Forelimb muscle (tissue), 1 donor: ENCODE results near the gene ALDH7A1. TPM values are rescaled to one million over a fixed set of nuclear protein-coding genes. Genes with fewer than 3 reads are reported as not detected.
"Not testable (repeated sequence)": the region's sequence is repeated elsewhere in the genome, so short reads cannot be mapped to it uniquely, and the experiment has no call there.

Experiments
- DNase-seq: peaks from one replicate; pipeline ENCODE4 v3.0.0-alpha.2; 2013; ENCODE audit warnings: low read depth
- polyA plus RNA-seq: library from polyadenylated mRNA; unstranded; fragments of 120-200 nt; gene quantifications from one replicate; pipeline ENCODE4 v1.2.1, GENCODE V29; 2013; ENCODE audit not compliant: insufficient read length

Gene ALDH7A1
- polyA plus RNA-seq, 1 donor = 48.5 TPM

- no peak for DNase-seq
These were observed 59.0 kb downstream of the ALDH7A1 start for GRCh38 chr5:126535856-126536545.

GRCh38 chr5:126534553-126534952 lies 60.5 kb downstream of the ALDH7A1 start:
- DNase-seq = no peak

DNA sequence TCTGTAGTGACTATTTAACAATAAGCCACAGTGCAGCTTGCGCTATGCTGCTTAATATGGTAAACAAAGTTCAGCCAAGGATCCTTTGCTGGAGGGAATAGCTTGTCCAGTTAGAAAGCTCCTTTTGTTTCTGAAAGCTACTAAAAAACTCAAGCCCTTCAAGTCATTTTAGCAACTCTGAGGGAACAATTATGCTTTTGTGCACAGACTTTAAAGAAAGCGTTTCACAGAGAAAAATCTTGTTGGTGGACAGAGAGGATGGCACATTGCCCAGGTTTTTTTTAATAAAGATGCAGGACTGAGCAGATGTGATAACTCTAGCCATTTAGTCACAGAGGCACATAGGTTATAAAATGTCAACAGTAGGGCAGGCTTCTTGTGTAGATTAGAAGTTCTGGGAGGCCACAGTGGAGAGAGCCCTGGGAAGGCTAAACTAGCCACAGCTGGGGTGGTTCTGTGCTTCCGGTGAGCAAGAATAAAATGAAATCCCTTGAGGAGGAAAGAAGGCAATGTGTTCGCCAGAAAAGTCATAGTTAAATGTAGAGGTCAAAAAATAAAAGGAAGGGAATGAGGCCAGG lies 63.4 kb downstream of the ALDH7A1 start:
- DNase-seq = peak; percentile 38

GRCh38 chr5:126527892-126528291 lies 67.1 kb downstream of the ALDH7A1 start:
- DNase-seq = no peak

- no peak for DNase-seq
These were observed 67.9 kb downstream of the ALDH7A1 start for GRCh38 chr5:126527158-126527557.

DNA sequence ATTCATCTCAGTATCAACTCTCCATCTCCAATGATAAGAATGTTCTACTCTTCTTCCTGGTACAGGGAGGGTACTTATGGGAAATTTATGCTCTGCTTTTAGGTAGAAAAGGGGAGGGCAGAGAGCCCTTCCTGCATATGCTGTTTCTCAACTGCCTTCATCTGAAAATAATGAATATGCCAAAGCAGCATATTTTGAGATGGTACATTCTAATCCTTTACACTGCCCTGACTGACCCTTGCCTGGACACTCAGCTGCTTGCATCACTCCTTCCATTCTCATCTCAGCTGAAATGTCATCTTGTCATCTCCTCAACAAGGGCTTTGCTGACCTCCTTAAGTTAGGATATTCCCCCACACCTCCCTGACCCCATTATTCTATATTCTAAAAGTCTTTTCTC lies 68.5 kb downstream of the ALDH7A1 start:
- DNase-seq = no peak

- no peak for DNase-seq
These were observed 69.3 kb downstream of the ALDH7A1 start for GRCh38 chr5:126525630-126526245.

- no peak for DNase-seq
These were observed 71.1 kb downstream of the ALDH7A1 start for GRCh38 chr5:126523818-126524510.

GRCh38 chr5:126521130-126521529 lies 73.9 kb downstream of the ALDH7A1 start:
- no peak for DNase-seq

GRCh38 chr5:126520593-126520953 lies 74.4 kb downstream of the ALDH7A1 start:
- no peak for DNase-seq

- DNase-seq = no peak
These were observed 75.1 kb downstream of the ALDH7A1 start for GRCh38 chr5:126519637-126520592.

DNA sequence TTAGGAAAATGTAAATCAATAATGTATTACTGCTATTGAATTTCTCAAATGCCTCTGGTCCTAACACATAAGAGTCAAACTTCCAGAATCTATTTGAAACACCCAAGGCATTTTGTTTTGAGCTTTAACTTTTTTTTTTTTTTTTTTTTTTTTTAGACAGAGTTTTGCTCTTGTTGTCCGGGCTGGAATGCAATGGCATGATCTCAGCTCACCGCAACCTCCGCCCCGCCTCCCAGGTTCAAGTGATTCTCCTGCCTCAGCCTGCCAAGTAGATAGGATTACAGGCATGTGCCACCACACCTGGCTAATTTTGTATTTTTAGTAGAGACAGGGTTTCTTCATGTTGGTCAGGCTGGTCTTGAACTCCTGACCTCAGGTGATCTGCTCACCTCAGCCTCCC lies 75.8 kb downstream of the ALDH7A1 start:
- DNase-seq = not testable (repeated sequence)

DNA sequence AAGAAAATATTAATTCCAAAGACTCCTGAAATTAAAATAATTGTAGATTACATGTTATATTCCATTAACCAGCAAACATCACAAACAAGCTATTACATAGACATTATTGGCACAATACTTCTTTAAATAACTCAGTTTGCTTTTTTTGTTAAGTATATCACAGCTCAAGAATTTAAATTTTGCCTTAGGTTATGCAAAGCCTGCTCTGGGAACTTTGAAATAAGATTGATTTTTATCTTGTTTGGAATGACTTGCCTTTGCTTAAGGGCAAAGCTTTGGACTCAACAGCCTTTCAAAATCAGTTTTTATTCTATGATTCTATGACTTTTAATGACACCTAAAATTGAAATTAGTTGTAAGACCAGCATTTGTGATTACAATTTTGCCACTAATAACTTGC lies 78.2 kb downstream of the ALDH7A1 start:
- no peak for DNase-seq

- no peak for DNase-seq
These were observed 78.9 kb downstream of the ALDH7A1 start for GRCh38 chr5:126516133-126516532.

- no peak for DNase-seq
These were observed 79.7 kb downstream of the ALDH7A1 start for GRCh38 chr5:126515337-126515736.

- no peak for DNase-seq
These were observed 80.4 kb downstream of the ALDH7A1 start for GRCh38 chr5:126514558-126515141.

GRCh38 chr5:126514131-126514557 lies 80.9 kb downstream of the ALDH7A1 start:
- no peak for DNase-seq

DNA sequence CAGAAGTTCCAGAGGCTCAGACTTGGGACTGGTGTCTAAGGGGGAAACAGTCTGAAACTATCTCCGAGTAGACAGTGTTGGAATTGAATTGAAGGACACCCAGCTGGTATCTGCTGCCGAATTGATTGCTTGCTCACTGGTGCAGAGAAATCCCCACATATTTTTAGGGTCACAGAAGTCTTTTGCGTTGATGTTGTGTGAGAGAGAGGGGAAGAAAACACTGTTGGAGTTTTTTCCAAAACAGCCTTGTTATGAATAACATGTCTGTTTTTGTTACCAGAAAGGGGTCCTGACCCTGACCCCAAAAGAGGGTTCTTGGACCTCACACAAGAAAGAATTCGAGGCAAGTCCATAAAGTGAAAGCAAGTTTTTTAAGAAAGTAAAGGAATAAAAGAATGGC lies 81.3 kb downstream of the ALDH7A1 start:
- no peak for DNase-seq

DNA sequence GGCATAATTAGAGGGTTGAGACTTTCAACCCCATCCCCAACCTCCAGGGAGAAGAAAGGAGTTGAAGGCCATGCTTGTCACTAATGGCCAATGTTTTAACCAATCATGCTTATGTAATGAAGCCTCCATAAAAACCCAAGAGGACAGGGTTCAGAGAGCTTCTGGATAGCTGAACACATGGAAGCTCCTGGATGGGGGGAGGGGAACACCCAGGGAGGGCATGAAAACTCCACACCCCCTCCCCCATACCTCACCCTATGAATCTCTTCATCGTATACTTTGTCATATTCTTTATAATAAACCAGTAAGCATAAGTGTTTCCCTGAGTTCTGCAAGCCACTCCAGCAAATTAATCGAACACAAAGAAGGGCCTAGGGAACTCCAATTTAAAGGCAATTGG lies 81.7 kb downstream of the ALDH7A1 start:
- no peak for DNase-seq

- no peak for DNase-seq
These were observed 82.6 kb downstream of the ALDH7A1 start for GRCh38 chr5:126512451-126512850.

GRCh38 chr5:126511961-126512360 lies 83.1 kb downstream of the ALDH7A1 start:
- DNase-seq = no peak
